GM12878 (cell line): ENCODE results near the gene DKC1. TPM values are rescaled to one million over a fixed set of nuclear protein-coding genes. Genes with fewer than 3 reads are reported as not detected.

ENCODE experiments used
- ATAC-seq: fragments of 200-7000 bp; cut with Tn5 transposase; 3 replicates; pipeline ENCODE4 v1.9.1; 2020; ENCODE audit warnings: mild to moderate bottlenecking, moderate library complexity
- BruUV-seq: library from RNA; stranded (reverse); fragments of 400-500 nt; replicated peaks from 2 replicates; lab custom pipeline; 2021; lab: Mats Ljungman, UMichigan
- CTCF ChIA-PET: fragments of 300-600 bp; sonication (Branson Sonifier 250); formaldehyde crosslinking; extraction: SDS; loops from one replicate; lab custom pipeline; 2021; ENCODE audit warnings: inconsistent platforms; lab: Yijun Ruan, JAX
- POLR2A ChIA-PET: fragments of 350-600 bp; formaldehyde crosslinking; extraction: SDS; loops from one replicate; lab custom pipeline; 2021; ENCODE audit warnings: inconsistent platforms; lab: Charles Lee
- RAD21 ChIA-PET: fragments of 300-600 bp; sonication (Branson Sonifier 250); formaldehyde crosslinking; loops from one replicate; lab custom pipeline; 2023; ENCODE audit warnings: antibody characterized with exemption; ENCODE audit not compliant: unreplicated experiment; lab: Charles Lee
- SMC1A ChIA-PET: fragments of 300-600 bp; sonication (Branson Sonifier 250); formaldehyde crosslinking; loops from one replicate; lab custom pipeline; 2023; ENCODE audit not compliant: unreplicated experiment, uncharacterized antibody; lab: Charles Lee
- DNase-seq: peaks from one replicate; pipeline ENCODE4 v3.0.0-alpha.2; 2011; ENCODE audit warnings: low read depth, low spot score
- FAIRE-seq: peaks from 3 replicates; lab custom pipeline; 2011; peaks lifted over from hg19 to GRCh38; lab: Jason Lieb, UNC
- H2AFZ ChIP-seq: 2 replicates; pipeline ENCODE4 v1.6.0; 2011; ENCODE audit warnings: low read depth, low read length, control low read depth; ENCODE audit not compliant: control insufficient read depth
- H3K27ac ChIP-seq: 2 replicates; pipeline ENCODE4 v1.5.1; 2011; ENCODE audit warnings: control low read depth; ENCODE audit not compliant: control insufficient read depth, insufficient read depth
- H3K27me3 ChIP-seq, 2 experiments: replicated peaks in 1 of 2; 2 replicates each; pipeline versions ENCODE4 v1.6.0 to v1.6.1; 2011; ENCODE audit warnings: low read length in 1 of 2; ENCODE audit not compliant: control insufficient read depth in 2 of 2, insufficient read depth in 2 of 2
- H3K36me3 ChIP-seq, 2 experiments: 2 replicates each; pipeline ENCODE4 v1.5.1; 2011; ENCODE audit warnings: low read length in 1 of 2; ENCODE audit not compliant: control insufficient read depth in 2 of 2, insufficient read depth in 2 of 2
- H3K4me1 ChIP-seq: 2 replicates; pipeline ENCODE4 v1.6.1; 2011; ENCODE audit warnings: mild to moderate bottlenecking, low read length, moderate library complexity, mixed read lengths; ENCODE audit not compliant: control insufficient read depth, insufficient read depth
- H3K4me2 ChIP-seq: 2 replicates; pipeline ENCODE4 v1.6.0; 2011; ENCODE audit warnings: control low read depth; ENCODE audit not compliant: control insufficient read depth, insufficient read depth
- H3K4me3 ChIP-seq: fragments of 200-600 bp; sonication (generic); 2 replicates; pipeline ENCODE4 v1.5.1; 2016
- H3K79me2 ChIP-seq: 2 replicates; pipeline ENCODE4 v1.6.0; 2011; ENCODE audit warnings: low read length; ENCODE audit not compliant: control insufficient read depth, insufficient read depth
- H3K9ac ChIP-seq: 2 replicates; pipeline ENCODE4 v1.8.0; 2011; ENCODE audit warnings: low read length, control low read depth, mixed read lengths; ENCODE audit not compliant: control insufficient read depth, insufficient read depth
- H3K9me3 ChIP-seq: replicated peaks from 3 replicates; pipeline ENCODE4 v1.5.1; 2011; ENCODE audit warnings: mild to moderate bottlenecking, low read length; ENCODE audit not compliant: control insufficient read depth, insufficient read depth
- H4K20me1 ChIP-seq: 2 replicates; pipeline ENCODE4 v1.6.0; 2011; ENCODE audit not compliant: control insufficient read depth, insufficient read depth
- CHD4 ChIP-seq: fragments of 200-600 bp; sonication (generic); IDR thresholded peaks from 2 replicates; pipeline ENCODE4 v1.6.1; 2016; ENCODE audit warnings: mild to moderate bottlenecking
- ETV6 ChIP-seq, 2 experiments: fragments of 450-650 bp in 1 of 2; IDR thresholded peaks in 1 of 2; conservative IDR thresholded peaks in 1 of 2; 2 replicates each; pipeline ENCODE4 v1.6.1; 2014; ENCODE audit warnings: antibody characterized with exemption in 1 of 2, borderline replicate concordance in 1 of 2, low read depth in 1 of 2, mild to moderate bottlenecking in 1 of 2, moderate library complexity in 1 of 2
- KDM1A ChIP-seq: fragments of 200-600 bp; sonication (generic); IDR thresholded peaks from 2 replicates; pipeline ENCODE4 v1.6.1; 2016; ENCODE audit warnings: borderline replicate concordance
- PKNOX1 ChIP-seq: fragments of 450-650 bp; IDR thresholded peaks from 2 replicates; pipeline ENCODE4 v1.6.1; 2016; ENCODE audit warnings: mild to moderate bottlenecking
- PRDM15 ChIP-seq: fragments of 450-650 bp; formaldehyde crosslinking; IDR thresholded peaks from 2 replicates; pipeline ENCODE4 v1.4.0; 2020; ENCODE audit warnings: mild to moderate bottlenecking, moderate library complexity
- RAD51 ChIP-seq: fragments of 450-650 bp; IDR thresholded peaks from 2 replicates; pipeline ENCODE4 v1.6.1; 2016; ENCODE audit warnings: moderate library complexity, mild to moderate bottlenecking, inconsistent platforms
- RCOR1 ChIP-seq: conservative IDR thresholded peaks from 2 replicates; pipeline ENCODE4 v1.6.1; 2012; ENCODE audit warnings: low read depth, low read length, improper control_type of control experiment
- SREBF2 ChIP-seq: IDR thresholded peaks from 2 replicates; pipeline ENCODE4 v1.6.1; 2012; ENCODE audit warnings: mild to moderate bottlenecking, low read length
- USF2 ChIP-seq: IDR thresholded peaks from 2 replicates; pipeline ENCODE4 v1.6.1; 2011; ENCODE audit warnings: low read depth, low read length, improper control_type of control experiment, borderline replicate concordance
- WRNIP1 ChIP-seq: IDR thresholded peaks from 2 replicates; pipeline ENCODE4 v1.6.1; 2011; ENCODE audit warnings: low read depth, low read length, improper control_type of control experiment, borderline replicate concordance
- ZZZ3 ChIP-seq: IDR thresholded peaks from 2 replicates; pipeline ENCODE4 v1.6.1; 2011; ENCODE audit warnings: low read depth; ENCODE audit not compliant: control insufficient read depth, insufficient read length
- WGBS: methylation state at CpG from one replicate; pipeline ENCODE4 v1.1.6; 2016; ENCODE audit warnings: low lambda C conversion rate; ENCODE audit not compliant: insufficient replicate concordance, insufficient coverage; ENCODE audit errors: missing lambda C conversion rate; 5-methylcytosine and 5-hydroxymethylcytosine counted together
- in situ Hi-C: fragments of 300-500 bp; cut with MboI; formaldehyde crosslinking; loops from 9 replicates; pipeline ENCODE4 v1.14.3; 2018; ENCODE audit warnings: mixed read lengths
- intact Hi-C: fragments of 100-400 bp; cut with micrococcal nuclease; formaldehyde crosslinking; loops from one replicate; pipeline ENCODE4 v1.14.2; 2022; ENCODE audit not compliant: unreplicated experiment
- polyA plus RNA-seq, 11 experiments: library from polyadenylated mRNA; depleted of rRNA in 4 of 11; unstranded in 6 of 11; stranded (reverse) in 5 of 11; fragments of >200 nt; fragmentation: Nextera tagmentation in 4 of 11; fragmentation: Illumina TruSeq in 1 of 11; extraction: Ambion mirVana in 4 of 11; extraction: Trizol in 1 of 11; gene quantifications; 1 replicate in 1 of 11; 2 replicates in 10 of 11; pipeline versions ENCODE4 v1.2.1 to v1.2.3, GENCODE V29; 2011 to 2016; ENCODE audit warnings: inconsistent platforms in 2 of 11, missing spikeins in 2 of 11, low read depth in 1 of 11
- total RNA-seq, 4 experiments: library from RNA; depleted of rRNA in 3 of 4; stranded (reverse); fragments of >200 nt in 3 of 4; fragmentation: Illumina TruSeq in 1 of 4; extraction: Trizol in 1 of 4; gene quantifications; 2 replicates each; pipeline versions ENCODE4 v1.2.1 to v1.2.3, GENCODE V29; 2013 to 2021

The DKC1 gene
- total and polyA plus RNA-seq, 10 of the 15 experiments (the other 5 are each of a cell fraction or from before 2014, with no cell fraction given): 70.1 to 159 (median 116) TPM

- Histone ChIP-seq H3K27me3 (no peaks in the 10 kb centered on the region), H3K79me2 (no peaks in the 10 kb centered on the region), H3K36me3 (no peaks in the 10 kb centered on the region), H3K4me3 (no peak overlapping the region), H3K9me3 (no peaks in the 10 kb centered on the region), H3K4me1 (peaks cover 3% of the 10 kb centered on the region), H3K9ac (no peak overlapping the region), H4K20me1 (no peaks in the 10 kb centered on the region), H2AFZ (peak overlapping the region; percentile 12; the same call in 1 of the 2 replicates), H3K4me2 (no peak overlapping the region), H3K27ac (no peak overlapping the region)
- in situ Hi-C loops (no loop called here), intact Hi-C loops (no loop called here)
- FAIRE-seq: no peak
- RAD21 ChIA-PET: interaction anchor here (1.4 kb wide), 1 partner anchor 9 kb away, joined by 4 read pairs; no protein-coding TSS in a partner anchor
- no peak for TF ChIP-seq CHD4
- peak; percentile 22; the same call in 1 of the 2 replicates for TF ChIP-seq USF2
- peak; percentile 88 for TF ChIP-seq RAD51
- whole genome bisulfite sequencing: 65% methylated on average over 3 of the region's 3 CpGs
- ATAC-seq: no peak
- POLR2A ChIA-PET: interaction anchor here (0.6 kb wide), 1 partner anchor 407 kb away, joined by 4 read pairs; no protein-coding TSS in a partner anchor
- SMC1A ChIA-PET: interaction anchor here (0.9 to 2.6 kb wide), 2 partner anchors 10 to 12 kb away, joined by 3 to 12 read pairs; no protein-coding TSS in a partner anchor
- no peak for DNase-seq
- BruUV-seq: no TSS peak
- CTCF ChIA-PET: interaction anchor here (1.1 to 1.5 kb wide), 2 partner anchors 9 to 73 kb away, joined by 3 read pairs; no protein-coding TSS in a partner anchor
These were observed 59.4 kb downstream of the DKC1 start for GRCh38 chrX:154822029-154822428.

- CTCF ChIA-PET: interaction anchor here (1.1 kb wide), 1 partner anchor 11 kb away, joined by 4 read pairs; no protein-coding TSS in a partner anchor
- POLR2A ChIA-PET: no interaction called here
- 56% methylated on average over 1 of the region's 1 CpG for WGBS
- BruUV-seq: no TSS peak
- FAIRE-seq (no peak), ATAC-seq (no peak), DNase-seq (no peak)
- no peaks in the 10 kb centered on the region for H3K27me3 ChIP-seq
- no peaks in the 10 kb centered on the region for H3K79me2 ChIP-seq
- H3K4me2 ChIP-seq: no peak overlapping the region
- no peaks in the 10 kb centered on the region for H4K20me1 ChIP-seq
- intact Hi-C loops (no loop called here), in situ Hi-C loops (no loop called here)
- H3K27ac ChIP-seq: no peak overlapping the region
- SMC1A ChIA-PET: interaction anchor here (0.9 kb wide), 1 partner anchor 12 kb away, joined by 3 read pairs; no protein-coding TSS in a partner anchor
- H3K9ac ChIP-seq: no peak overlapping the region
- RAD21 ChIA-PET: no interaction called here
- peaks cover 17% of the 10 kb centered on the region for H3K4me1 ChIP-seq
- H3K4me3 ChIP-seq: no peak overlapping the region
- no peaks in the 10 kb centered on the region for H3K9me3 ChIP-seq
- H3K36me3 ChIP-seq: no peaks in the 10 kb centered on the region
- H2AFZ ChIP-seq: no peak overlapping the region
- no peak for TF ChIP-seq WRNIP1
- no peak for TF ChIP-seq RCOR1
- no peak for TF ChIP-seq SREBF2
- no peak for TF ChIP-seq PKNOX1
- no peak for TF ChIP-seq ETV6 (conservative IDR thresholded peaks at IDR 0.05 in 1 of 2, IDR thresholded peaks at IDR 0.05 in 1 of 2; ENCODE audit: borderline replicate concordance in 1 of 2, low read depth in 1 of 2)
- no peak for TF ChIP-seq PRDM15 (CRISPR knock-in tag)
- TF ChIP-seq ZZZ3: no peak
- no peak for TF ChIP-seq KDM1A
These were observed 62.0 kb downstream of the DKC1 start for GRCh38 chrX:154824638-154825037.
